ENCODE data around the gene EMID1. TPM values are rescaled to one million over a fixed set of nuclear protein-coding genes. Genes with fewer than 3 reads are reported as not detected.

The EMID1 gene
- total RNA-seq, 1 donor from 2014 or later: 0.43 TPM

GRCh38 chr22:29206372-29207242, 911 bp downstream of the EMID1 start:
- ATAC-seq: no peak
- intact Hi-C loops (cut with DNase I): no loop called here
- DNase-seq (ENCODE audit: missing footprints): no peak

GRCh38 chr22:29207243-29207550, 1.5 kb downstream of the EMID1 start:
- intact Hi-C loops (cut with DNase I): no loop called here
- ATAC-seq (no peak), DNase-seq (ENCODE audit: missing footprints) (no peak)

DNA sequence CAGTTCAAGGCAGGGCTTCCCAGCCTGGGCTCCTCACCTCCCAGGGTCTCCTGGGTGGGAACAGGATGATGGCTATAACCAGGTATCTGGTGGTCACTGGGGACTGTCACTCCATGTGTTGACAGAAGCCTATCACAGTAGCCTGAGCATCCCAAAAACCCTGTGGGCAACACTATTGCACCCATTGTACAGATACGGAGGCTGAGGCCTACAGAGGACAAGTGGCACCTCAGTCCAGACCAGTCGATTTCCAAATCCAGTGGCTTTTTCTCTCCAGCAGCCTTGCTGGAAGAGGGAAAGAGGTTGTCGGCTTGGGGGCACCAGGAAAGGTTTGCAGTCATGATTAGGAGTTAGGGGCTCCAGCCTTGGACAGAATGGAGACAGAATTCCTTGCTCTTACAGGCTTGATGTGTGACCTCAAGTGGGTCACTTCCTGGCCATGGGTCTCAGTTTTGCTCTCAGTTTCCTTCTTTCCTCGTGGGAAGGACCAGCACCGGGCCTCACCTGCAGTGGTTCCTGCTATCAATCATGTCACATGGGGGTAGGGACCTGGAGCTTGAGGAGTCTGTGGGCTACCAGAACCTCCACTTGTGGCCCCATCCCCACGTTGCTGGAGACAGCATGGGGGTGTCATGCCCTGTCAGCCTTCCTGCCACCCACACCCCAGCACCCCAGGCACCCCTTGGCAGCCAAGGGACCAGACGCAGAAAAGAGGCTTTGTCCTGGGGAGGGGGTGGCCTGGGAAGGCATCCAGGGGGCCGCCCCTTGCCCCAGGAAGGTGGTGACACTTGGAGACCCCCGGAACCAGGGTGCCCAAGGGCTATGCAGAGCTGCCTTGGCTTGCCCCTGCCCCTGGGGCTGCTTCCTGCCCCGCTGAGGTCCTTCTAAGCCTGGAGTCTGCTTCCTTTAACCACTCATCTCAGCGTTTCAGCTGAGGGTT, 2.1 kb downstream of the EMID1 start:
- intact Hi-C loops (cut with DNase I): no loop called here
- DNase-seq (ENCODE audit: missing footprints) (no peak), ATAC-seq (no peak)

- DNase-seq (ENCODE audit: missing footprints) (no peak), ATAC-seq (no peak)
- intact Hi-C loops (cut with DNase I): no loop called here
Observed at GRCh38 chr22:29208502-29208862, 2.8 kb downstream of the EMID1 start.

- intact Hi-C loops (cut with DNase I): no loop called here
- no peak for DNase-seq (ENCODE audit: missing footprints)
- no peak for ATAC-seq
Observed at GRCh38 chr22:29208879-29209623, 3.4 kb downstream of the EMID1 start.

GRCh38 chr22:29209624-29209929, 3.9 kb downstream of the EMID1 start:
- DNase-seq (ENCODE audit: missing footprints): no peak
- no peak for ATAC-seq
- intact Hi-C loops (cut with DNase I): no loop called here

GRCh38 chr22:29211066-29211465, 5.4 kb downstream of the EMID1 start:
- DNase-seq (ENCODE audit: missing footprints): no peak
- no peak for ATAC-seq
- intact Hi-C loops (cut with DNase I): no loop called here

DNA sequence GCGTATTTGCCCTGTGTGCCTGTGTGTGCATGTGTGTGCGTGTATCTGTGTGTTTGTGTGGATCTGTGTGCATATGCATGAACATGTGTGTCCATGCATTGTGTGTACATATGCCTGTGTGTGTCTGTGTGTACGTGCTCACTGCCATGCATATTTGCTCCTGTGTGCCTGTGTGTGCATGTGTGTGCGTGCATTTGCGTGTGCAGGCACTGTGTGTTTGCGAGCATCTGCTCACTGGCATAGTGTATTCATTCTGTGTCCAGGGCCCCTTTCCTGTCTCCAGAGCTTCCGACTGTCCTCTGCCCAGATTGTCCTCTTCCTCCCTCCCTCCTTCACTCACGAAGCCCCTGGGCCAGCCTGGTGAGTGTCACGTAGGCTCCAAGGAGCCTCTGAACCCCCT, 5.8 kb downstream of the EMID1 start:
- ATAC-seq (no peak), DNase-seq (ENCODE audit: missing footprints) (no peak)
- intact Hi-C loops (cut with DNase I): no loop called here

- intact Hi-C loops (cut with DNase I): no loop called here
- no peak for DNase-seq (ENCODE audit: missing footprints)
- ATAC-seq: no peak
Observed at GRCh38 chr22:29212743-29213142, 7.0 kb downstream of the EMID1 start.

GRCh38 chr22:29213493-29213892, 7.8 kb downstream of the EMID1 start:
- DNase-seq (ENCODE audit: missing footprints) (no peak), ATAC-seq (no peak)
- intact Hi-C loops (cut with DNase I): no loop called here

- DNase-seq (ENCODE audit: missing footprints): no peak
- no peak for ATAC-seq
- intact Hi-C loops (cut with DNase I): no loop called here
Observed at GRCh38 chr22:29214232-29214631, 8.5 kb downstream of the EMID1 start.

DNA sequence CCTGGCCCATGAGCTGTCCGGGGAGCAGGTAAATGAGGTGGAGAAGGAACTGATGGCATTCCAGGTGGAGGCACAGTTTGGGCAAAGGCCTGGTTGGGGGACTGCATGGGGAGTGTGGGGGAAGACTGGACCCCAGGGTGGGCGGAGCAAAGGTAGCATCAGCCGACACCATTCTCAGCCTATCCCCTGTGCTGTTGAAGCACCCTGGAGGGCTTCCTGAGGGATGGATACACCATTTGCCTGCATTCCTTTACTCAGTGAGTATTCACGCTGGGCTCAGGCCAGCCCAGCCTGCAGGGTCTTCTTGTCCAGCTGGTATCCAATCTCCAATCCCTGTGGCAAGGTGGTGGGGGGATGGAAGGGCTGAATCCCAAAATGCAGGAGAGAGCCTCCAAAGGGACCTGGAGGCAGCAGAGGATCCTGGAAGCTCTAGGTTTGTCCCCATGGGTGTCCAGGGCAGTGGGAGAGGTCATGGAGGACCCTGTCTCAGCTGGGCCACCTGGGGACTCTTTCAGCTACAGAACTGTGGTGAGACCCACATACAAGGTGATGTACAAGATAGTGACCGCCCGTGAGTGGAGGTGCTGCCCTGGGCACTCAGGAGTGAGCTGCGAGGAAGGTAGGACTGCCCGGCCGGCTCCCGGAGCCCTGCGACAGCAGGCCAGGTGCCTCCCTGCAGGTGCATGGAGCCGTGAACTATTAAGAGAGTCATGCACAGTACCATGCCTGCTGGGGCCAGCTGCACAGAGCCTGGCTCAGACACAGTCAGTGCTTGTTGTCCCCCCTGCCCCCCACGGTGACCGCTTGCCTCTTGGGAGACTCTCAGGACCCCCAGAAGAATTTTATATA, 9.5 kb downstream of the EMID1 start:
- no peak for DNase-seq (ENCODE audit: missing footprints)
- intact Hi-C loops (cut with DNase I): no loop called here

DNA sequence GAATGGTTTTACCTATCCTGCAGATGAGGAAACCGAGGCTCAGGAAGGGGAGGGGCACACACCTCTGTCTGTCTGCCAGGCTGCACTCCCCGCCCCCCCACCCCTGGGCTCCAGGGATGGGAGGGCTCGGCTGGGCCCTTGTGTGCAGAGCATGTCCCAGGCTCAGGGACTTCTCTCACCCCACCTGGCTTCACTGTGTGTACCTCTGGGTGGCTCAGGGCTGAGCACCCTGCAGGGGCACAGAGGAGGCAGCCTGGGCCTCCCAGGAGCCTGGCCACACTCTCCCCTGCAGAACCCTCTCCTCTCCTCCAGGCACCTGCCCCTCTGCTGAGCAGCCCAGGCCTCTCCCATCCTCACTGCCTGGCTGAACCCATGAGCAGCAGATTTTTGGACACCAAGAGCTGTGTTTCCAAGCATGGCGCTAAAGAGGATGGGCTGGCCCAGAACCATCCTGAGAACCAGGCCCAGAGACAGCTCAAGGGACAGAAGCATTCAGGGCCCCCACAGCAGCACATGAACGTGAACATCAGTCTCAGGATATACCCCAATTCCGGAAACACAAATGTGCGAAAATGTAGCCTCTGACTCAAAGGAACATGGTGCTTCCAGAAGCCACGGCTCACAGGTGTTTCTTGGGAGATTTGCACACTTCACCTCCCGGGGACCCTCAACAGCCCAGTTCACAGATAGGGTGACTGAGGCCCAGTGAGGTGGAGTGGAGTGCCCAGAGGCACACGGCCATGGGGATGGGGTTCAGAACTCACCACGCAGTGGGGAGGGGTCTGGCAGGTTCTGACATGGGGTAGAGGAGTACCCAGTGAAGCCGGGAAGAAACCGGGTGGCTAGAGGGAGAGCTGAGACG, 10.5 kb downstream of the EMID1 start:
- intact Hi-C loops (cut with DNase I): no loop called here
- ATAC-seq (no peak), DNase-seq (ENCODE audit: missing footprints) (no peak)

More for the DNA sequence above, 9.5 kb downstream of the EMID1 start:
- ATAC-seq: no peak

DNA sequence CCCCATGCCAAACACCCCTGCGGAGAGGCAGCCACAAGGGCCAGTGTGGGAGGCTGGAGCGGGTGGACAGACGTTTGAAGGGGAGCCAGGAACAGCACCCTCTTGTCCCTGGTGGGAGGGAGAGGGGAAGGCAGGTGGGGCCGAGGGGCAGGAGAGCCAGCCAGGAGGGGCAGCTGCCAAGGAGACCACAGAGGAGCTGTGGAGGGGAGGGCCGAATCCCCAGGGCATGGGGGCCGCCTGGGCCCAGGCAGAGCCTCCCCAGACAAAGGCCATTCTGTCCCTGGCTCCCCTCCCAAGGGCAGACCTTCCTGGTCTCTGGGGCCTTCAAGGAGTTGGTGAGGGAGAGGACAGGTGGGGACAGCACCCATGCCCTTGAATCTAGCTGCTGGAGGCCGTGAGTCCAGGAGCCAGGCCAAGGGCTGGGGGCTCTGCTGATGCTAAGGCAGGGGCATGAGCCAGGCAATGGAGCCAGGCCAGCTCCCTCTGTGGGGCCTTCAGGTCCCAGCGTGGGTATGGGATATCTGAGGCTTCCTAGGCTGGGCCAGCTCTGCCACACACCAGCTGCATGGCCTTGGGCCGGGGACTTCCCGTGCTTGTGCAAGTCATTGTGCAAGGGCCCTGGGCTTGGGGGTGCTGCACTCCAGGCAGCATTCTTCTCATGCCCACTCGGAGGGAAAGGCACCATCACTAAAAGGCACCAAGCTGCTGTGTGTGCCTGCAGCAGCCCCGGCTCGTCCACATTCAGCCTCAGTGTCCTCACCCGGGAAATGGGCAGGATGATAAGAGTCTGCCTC, 11.4 kb downstream of the EMID1 start:
- DNase-seq (ENCODE audit: missing footprints) (no peak), ATAC-seq (no peak)
- intact Hi-C loops (cut with DNase I): no loop called here

DNA sequence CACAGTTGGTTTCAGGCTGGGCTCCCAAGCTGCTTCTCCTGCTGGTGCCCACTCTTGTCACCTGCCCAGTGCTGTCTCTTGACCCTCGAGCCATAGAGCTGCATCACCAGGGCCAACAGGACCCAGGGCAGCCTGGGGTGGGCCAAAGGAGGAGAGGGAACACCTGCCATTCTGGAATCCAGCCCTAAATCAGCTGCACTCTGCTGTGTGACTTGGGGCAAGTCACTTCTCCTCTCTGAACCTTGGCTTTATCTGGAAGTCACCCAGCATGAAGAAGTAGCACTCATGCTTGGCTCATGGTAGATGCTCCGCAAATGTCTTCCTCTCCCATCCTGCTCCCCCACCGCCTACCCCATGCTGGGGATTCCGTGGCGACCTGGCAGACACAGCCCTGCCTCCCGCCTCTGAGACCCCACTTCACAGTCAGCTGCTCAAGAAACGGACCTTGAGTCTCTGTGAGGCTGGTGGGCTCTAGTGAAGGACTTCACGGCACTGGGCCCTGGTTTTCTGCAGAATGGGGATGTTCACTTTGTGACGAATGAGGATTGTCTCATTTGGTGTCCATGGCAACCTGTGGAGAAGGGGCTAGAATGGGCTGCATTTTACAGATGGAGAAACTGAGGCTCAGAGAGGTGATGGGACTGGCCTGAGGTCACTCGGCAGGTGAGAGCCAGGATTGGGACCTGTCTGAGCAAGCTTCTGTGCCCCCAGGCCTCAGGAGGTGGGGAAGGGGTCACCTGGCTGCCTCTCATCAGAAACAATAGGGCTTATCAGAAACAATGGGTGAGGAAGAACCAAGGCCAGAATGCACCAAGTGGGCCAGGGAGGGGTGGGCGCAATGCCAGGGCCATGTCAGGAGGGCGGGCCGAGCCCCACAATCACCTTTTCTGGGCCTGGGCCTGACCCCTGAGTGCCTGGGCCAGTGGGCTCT, 12.4 kb downstream of the EMID1 start:
- intact Hi-C loops (cut with DNase I): no loop called here
- DNase-seq (ENCODE audit: missing footprints) (no peak), ATAC-seq (no peak)

DNA sequence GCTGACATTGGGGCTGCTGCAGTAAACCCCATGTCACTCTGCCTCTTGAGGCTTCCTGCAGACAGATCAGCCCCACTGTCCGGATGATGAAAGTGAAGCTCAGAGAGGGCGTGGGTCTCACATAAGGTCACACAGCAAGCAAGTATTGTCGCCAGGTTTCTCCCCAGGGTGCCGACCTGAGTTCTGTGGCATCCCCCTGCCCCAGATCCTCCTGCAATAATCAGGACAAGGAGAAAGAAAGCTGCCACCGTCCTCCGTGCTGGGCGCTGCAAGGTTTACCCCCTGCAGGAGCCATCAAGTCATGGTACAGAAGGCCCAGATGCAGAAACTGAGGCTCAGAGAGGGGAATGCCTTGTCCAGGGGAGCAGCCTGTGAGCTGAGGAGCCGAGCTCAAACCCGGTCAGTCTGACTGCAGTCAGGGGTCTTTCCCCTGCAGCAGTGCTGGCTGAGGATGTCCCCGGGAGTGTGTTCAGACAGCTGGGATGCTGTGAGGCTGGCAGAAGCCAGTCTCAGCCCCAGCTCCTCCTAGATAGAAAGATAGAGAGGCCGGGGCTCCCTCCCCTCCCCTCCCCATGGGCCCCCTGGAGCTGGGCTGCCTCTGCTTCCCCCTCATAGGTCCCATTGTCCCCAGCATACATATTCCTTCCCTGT, 13.2 kb downstream of the EMID1 start:
- ATAC-seq: no peak
- intact Hi-C loops (cut with DNase I): no loop called here
- DNase-seq (ENCODE audit: missing footprints): no peak

Measured in Right ventricle myocardium inferior (tissue), 1 donor.